Fibroblast of lung (primary cell): ENCODE results near the gene BIRC7. TPM values are rescaled to one million over a fixed set of nuclear protein-coding genes. Genes with fewer than 3 reads are reported as not detected.

ENCODE experiments used
- DNase-seq, 2 donors: peaks; one replicate each; pipeline versions ENCODE4 v3.0.0 to v3.0.0-alpha.2; 2010; ENCODE audit warnings: low read depth in 2 of 2
- H2AFZ ChIP-seq: 2 replicates; pipeline ENCODE4 v1.5.1; 2012; ENCODE audit warnings: low read length, control low read depth, inconsistent platforms
- H3K27ac ChIP-seq: 2 replicates; pipeline ENCODE4 v1.5.1; 2011; ENCODE audit warnings: low read length, control low read depth; ENCODE audit not compliant: insufficient read depth
- H3K27me3 ChIP-seq: 2 replicates; pipeline ENCODE4 v1.5.1; 2011; ENCODE audit warnings: mild to moderate bottlenecking, low read length; ENCODE audit not compliant: control insufficient read depth, insufficient read depth
- H3K36me3 ChIP-seq: 2 replicates; pipeline ENCODE4 v1.5.1; 2011; ENCODE audit warnings: low read length; ENCODE audit not compliant: control insufficient read depth, insufficient read depth
- H3K4me1 ChIP-seq: 2 replicates; pipeline ENCODE4 v1.5.1; 2011; ENCODE audit warnings: low read length; ENCODE audit not compliant: control insufficient read depth, insufficient read depth; ENCODE audit errors: extremely low read depth
- H3K4me2 ChIP-seq: 2 replicates; pipeline ENCODE4 v1.5.1; 2011; ENCODE audit warnings: low read length, control low read depth; ENCODE audit not compliant: insufficient read depth; ENCODE audit errors: extremely low read depth
- H3K4me3 ChIP-seq, 4 experiments: fragments of 200-600 bp in 1 of 4; sonication (generic) in 1 of 4; replicated peaks in 1 of 4; 2 replicates each; pipeline ENCODE4 v1.5.1; 2011 to 2016; ENCODE audit warnings: low read length in 4 of 4, low read depth in 3 of 4, mild to moderate bottlenecking in 3 of 4, control low read depth in 2 of 4, inconsistent platforms in 1 of 4, mixed read lengths in 1 of 4; ENCODE audit not compliant: insufficient read depth in 1 of 4; ENCODE audit errors: control extremely low read depth in 1 of 4
- H3K79me2 ChIP-seq: 2 replicates; pipeline ENCODE4 v1.5.1; 2012; ENCODE audit warnings: mild to moderate bottlenecking, low read length, inconsistent platforms; ENCODE audit not compliant: control insufficient read depth, insufficient read depth
- H3K9ac ChIP-seq: 2 replicates; pipeline ENCODE4 v1.5.1; 2011; ENCODE audit warnings: mild to moderate bottlenecking, low read length, control low read depth; ENCODE audit not compliant: insufficient read depth
- H3K9me3 ChIP-seq: 2 replicates; pipeline ENCODE4 v1.5.1; 2012; ENCODE audit warnings: low read depth, low read length; ENCODE audit not compliant: control insufficient read depth, insufficient read depth
- H4K20me1 ChIP-seq: 2 replicates; pipeline ENCODE4 v1.5.1; 2011; ENCODE audit warnings: low read length; ENCODE audit not compliant: control insufficient read depth, insufficient read depth; ENCODE audit errors: extremely low read depth
- CTCF ChIP-seq, 2 donors: IDR thresholded peaks in 1 of 2; conservative IDR thresholded peaks in 1 of 2; 1 replicate in 1 of 2; 2 replicates in 1 of 2; pipeline ENCODE4 v1.5.1; 2011 to 2012; ENCODE audit warnings: low read length in 2 of 2, control low read depth in 1 of 2, inconsistent platforms in 1 of 2, low read depth in 1 of 2, mild to moderate bottlenecking in 1 of 2
- EZH2 ChIP-seq: IDR thresholded peaks from 2 replicates; pipeline ENCODE4 v1.5.1; 2012; ENCODE audit warnings: low read length, control low read depth, mild to moderate bottlenecking; ENCODE audit errors: missing control alignments
- polyA plus RNA-seq, 2 donors: library from polyadenylated mRNA; depleted of rRNA in 1 of 2; stranded (reverse) in 1 of 2; unstranded in 1 of 2; fragments of >200 nt; gene quantifications; 2 replicates each; pipeline ENCODE4 v1.2.1, GENCODE V29; 2011 to 2012; ENCODE audit warnings: missing spikeins in 1 of 2
- total RNA-seq: library from RNA; depleted of rRNA; stranded (reverse); fragments of >200 nt; gene quantifications from 2 replicates; pipeline ENCODE4 v1.2.1, GENCODE V29; 2014

The BIRC7 gene
- total and polyA plus RNA-seq, 2 donors (not counting 1 experiment from before 2014, with no cell fraction given): not detected

GRCh38 chr20:63261795-63262528 lies 26.3 kb downstream of the BIRC7 start:
- Histone ChIP-seq H3K4me2 (no peak overlapping the region), H3K27ac (no peak overlapping the region), H3K79me2 (no peaks in the 10 kb centered on the region), H4K20me1 (no peaks in the 10 kb centered on the region), H3K4me1 (no peaks in the 10 kb centered on the region), H2AFZ (no peak overlapping the region), H3K9ac (no peak overlapping the region), H3K27me3 (peaks cover 36% of the 10 kb centered on the region), H3K9me3 (no peaks in the 10 kb centered on the region), H3K36me3 (no peaks in the 10 kb centered on the region), H3K4me3 (no peak overlapping the region)
- peak; percentile 14 for TF ChIP-seq EZH2
- no peak for TF ChIP-seq CTCF (conservative IDR thresholded peaks at IDR 0.05 in 1 of 2, IDR thresholded peaks at IDR 0.05 in 1 of 2; ENCODE audit: low read depth in 1 of 2, low read length in 2 of 2)
- no peak for DNase-seq

DNA sequence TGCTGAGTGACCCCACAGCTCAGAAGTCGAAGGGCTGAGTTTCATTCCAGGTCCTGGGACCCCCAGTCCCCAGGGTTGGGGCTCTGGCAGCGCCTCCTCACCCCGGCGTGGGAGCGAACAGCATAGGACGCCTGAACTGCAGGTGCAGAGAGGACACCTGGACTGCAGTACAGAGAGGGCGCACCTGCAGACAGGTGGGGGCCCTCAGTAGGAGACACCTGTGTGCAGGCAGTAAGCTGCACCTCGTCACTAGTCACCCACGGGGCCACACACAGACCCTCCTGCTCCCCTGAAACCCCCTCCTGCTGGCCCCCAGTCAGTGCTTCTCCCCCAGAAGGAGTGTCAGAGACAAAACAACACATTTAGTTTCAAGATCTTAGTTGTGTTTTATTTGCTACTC lies 27.1 kb downstream of the BIRC7 start:
- Histone ChIP-seq H3K4me1 (no peaks in the 10 kb centered on the region), H3K9me3 (no peaks in the 10 kb centered on the region), H3K27ac (no peak overlapping the region), H3K79me2 (no peaks in the 10 kb centered on the region), H3K9ac (no peak overlapping the region), H3K4me2 (no peak overlapping the region), H2AFZ (no peak overlapping the region), H3K27me3 (peaks cover 34% of the 10 kb centered on the region), H3K36me3 (no peaks in the 10 kb centered on the region), H3K4me3 (no peak overlapping the region), H4K20me1 (no peaks in the 10 kb centered on the region)
- no peak for TF ChIP-seq CTCF (conservative IDR thresholded peaks at IDR 0.05 in 1 of 2, IDR thresholded peaks at IDR 0.05 in 1 of 2; ENCODE audit: low read depth in 1 of 2, low read length in 2 of 2)
- TF ChIP-seq EZH2: no peak
- no peak for DNase-seq

- peaks cover 30% of the 10 kb centered on the region for H3K27me3 ChIP-seq
- no peaks in the 10 kb centered on the region for H3K9me3 ChIP-seq
- no peaks in the 10 kb centered on the region for H3K36me3 ChIP-seq
- H3K79me2 ChIP-seq: no peaks in the 10 kb centered on the region
- DNase-seq: peak in 1 of 2 donors; percentile 30
- no peak overlapping the region for H3K4me2 ChIP-seq
- H3K9ac ChIP-seq: no peak overlapping the region
- no peak overlapping the region for H3K4me3 ChIP-seq
- no peak overlapping the region for H2AFZ ChIP-seq
- H3K4me1 ChIP-seq: no peaks in the 10 kb centered on the region
- TF ChIP-seq EZH2 (no peak), CTCF (conservative IDR thresholded peaks at IDR 0.05 in 1 of 2, IDR thresholded peaks at IDR 0.05 in 1 of 2; ENCODE audit: low read depth in 1 of 2, low read length in 2 of 2) (no peak)
- H4K20me1 ChIP-seq: no peaks in the 10 kb centered on the region
- H3K27ac ChIP-seq: no peak overlapping the region
These were observed 28.3 kb downstream of the BIRC7 start for GRCh38 chr20:63264000-63264399.
